Hematopoietic multipotent progenitor cell treated with erythropoietin and hydrocortisone succinate and interleukin-3 and kit ligand, for 17 days (in vitro differentiated cells): Measurements from ENCODE around the gene GNG12.

Source experiments
- DNase-seq: peaks from one replicate; pipeline ENCODE4 v3.0.0-alpha.2; 2015; ENCODE audit warnings: low spot score

GNG12 gene

DNA sequence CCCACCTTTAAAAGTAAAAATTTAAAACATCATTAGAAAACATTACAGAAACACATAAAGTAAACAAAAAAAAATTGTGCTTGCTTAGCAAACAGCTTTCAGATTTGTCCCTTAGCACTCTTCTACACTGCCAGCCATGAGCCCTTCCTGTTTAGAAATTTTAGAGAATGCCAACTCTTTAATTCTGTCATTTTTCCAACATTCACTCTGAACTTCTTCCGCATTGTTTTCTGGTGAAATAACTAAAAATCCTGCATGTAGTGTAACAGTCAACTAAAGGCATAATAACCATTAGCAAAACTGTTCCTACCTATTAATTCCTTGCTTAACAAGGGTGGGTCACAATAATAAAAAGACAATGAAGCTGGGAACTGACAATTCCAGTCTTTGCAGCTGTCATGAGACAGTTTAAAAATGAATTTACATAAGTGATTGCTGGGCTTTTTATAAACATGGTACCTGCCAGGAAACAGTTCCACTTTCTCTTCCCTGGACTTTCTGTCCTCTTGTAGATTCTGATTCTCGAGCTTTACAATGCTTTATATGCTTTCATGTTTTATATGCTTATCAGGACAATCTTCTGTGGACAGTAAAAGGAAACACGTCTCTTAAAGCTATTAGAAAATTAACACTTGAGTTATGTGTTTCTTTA lies 19.0 kb downstream of the GNG12 start:
- DNase-seq, result no peak

DNA sequence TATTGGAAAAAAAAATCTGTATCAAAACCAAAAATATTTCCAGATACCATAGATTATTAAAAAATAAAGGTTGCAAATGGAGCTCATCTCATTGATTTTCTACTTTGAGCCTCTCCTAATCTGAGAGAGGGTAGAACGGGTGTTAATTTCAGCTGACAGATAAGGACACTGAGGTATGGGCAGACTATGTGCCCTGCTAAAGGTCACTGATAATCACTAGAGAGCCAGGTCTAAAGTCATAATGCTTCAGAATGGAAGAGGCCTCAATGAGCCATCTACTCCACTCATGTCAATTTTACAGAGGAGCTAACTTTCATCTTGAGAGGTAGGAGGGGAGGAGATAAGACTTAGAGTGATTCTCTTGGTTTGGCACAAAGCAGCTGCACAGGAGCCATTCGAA lies 21.0 kb downstream of the GNG12 start:
- no peak for DNase-seq

DNA sequence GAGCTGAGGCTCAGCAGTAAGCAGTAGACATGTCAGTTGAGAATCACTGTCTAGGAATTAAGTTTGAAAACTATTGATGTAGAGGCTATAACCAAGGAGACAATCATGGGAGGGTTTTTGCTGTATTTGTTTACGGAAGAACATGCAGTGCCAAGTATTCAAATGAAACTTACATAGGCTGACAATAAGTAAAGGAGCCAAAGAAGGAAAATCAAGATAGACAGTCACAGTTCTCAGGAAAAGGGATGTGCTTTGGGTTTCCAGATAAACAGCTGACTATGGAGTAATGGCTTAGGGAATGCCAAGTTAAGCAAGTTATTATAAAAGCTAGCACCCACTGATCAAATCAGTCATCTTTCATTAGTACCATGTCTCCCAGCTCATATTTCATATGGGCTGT lies 21.5 kb downstream of the GNG12 start:
- no peak for DNase-seq

DNA sequence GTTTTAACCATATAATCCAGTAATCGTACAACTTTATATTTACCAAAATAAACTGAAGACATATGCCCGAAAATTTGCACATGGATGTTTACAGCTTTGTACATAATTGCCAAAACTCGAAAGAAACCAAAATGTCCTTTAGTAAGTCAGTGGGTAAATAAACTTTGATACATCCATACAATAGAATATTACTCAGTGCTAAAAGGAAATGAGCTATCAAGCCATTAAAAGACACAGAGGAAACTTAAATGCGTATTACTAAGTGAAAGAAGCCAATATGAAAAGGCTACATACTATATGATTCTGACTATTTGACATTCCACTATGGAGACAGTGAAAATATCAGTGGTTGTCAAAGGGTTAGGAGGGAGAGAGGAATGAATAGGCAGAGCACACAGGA lies 23.4 kb downstream of the GNG12 start:
- DNase-seq, result no peak

DNA sequence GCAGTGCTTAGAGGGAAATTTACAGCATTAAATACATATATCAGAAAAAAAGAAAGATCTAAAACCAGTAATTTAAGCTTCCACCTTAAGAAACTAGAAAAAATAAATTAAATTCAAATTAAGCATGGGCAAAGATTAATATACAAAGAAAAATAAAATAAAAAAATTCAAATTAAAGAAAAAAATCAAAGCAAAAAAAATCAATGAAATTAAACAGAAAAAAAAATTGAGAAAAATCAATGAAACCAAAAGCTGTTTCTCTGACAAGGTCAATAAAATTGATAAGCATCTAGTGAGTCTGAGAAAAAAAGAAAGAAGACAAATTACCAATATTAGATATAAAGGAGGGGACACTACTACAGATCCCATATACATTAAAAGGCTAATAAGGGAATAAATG lies 26.0 kb downstream of the GNG12 start:
- no peak for DNase-seq

DNA sequence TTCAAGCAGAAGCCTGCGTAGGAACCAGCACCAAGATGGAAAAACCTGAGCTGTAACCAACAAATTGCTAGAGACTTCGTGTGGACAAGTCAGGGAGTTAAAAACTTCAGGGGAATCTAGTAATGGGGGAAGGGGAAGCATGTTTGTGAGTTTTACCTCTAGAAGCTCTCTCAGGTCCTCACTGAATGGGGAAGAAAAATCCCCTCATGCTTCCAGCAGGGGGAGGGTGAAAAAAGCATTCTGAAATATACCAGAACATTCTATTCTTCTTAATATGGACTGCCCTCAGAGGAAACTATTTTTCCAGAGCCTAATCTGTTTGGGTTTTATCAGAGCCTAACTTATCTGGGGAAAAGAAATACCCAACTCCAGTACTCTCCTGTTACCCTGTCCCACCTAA lies 28.6 kb downstream of the GNG12 start:
- no peak for DNase-seq

DNA sequence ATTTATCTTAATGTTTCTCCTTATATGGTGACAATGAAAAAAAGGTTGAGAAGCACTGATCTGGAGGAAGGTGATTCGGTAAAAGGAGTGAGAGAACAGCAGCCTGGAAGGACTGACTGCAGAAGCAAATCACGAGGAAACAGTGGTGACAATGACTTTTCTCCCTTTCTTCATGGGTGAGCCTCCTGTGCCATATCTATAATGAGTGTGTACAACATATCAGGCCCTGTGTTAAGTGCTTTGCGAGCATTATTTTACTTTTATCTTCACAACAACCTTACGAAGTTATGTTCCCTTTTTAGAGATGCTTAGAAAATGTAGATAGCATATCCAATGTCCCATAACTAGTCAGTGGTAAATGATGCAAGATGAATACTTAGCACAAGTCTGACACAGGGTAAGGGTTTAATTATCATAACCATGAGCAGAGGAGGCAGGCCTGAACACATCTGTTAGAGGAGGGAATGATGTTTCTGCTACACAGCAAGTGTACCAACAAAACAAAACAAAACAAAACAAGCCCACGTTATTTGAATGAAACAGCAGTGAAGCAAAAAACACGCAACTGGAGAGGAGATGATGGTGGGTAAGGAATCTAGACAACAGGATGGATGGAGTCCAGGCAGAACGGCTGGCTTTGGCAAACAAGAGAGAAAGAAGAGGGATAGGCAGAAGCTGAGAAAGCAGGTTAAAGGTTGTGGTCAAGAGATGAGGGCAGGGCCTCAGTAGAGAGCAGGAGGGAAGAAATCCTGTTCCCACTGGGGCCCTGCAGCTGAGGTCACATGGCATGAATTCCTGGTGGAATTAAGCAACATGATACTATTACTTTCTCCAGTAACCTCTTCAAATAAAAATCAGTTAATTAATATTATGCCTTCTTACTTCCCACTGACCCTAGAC lies 29.6 kb downstream of the GNG12 start:
- no peak for DNase-seq

DNA sequence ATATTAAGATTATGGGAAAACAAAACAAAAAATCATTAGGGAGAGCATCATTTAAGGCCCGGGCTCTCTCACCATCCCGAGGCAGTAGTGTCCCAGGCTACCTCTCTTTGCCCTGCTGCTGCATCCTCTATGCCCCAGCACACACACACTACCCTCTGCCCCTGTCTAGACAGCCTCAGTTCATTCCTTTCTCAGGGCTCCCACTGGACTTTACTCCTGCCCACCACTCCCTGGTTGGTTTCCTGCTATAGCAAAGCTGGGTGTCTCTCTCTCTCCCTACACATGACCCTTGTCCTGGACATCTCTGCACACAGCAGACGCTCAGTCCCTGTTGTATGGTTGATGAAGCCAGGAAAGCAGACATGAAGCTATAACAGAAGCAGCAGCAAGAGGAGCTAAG lies 30.7 kb downstream of the GNG12 start:
- DNase-seq, result no peak

DNA sequence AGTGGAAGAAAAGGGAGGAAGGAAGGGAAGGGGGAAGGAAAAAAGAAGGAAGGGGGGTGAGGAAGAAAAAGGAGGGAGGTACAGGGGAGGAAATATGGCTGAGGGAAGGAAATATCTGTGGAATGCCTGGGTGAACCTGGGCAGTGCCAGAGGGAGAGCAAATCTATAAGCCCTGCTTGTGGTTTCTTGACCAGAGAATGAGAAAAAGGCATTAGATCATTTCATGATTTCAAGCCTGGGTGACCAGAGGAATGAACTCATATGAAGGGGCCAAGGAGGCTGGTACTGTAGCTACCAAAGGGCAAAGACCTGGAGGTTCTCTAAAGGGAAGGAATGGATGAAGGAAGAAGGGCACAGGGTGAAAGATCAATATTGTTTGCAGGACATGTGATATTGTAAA lies 31.4 kb downstream of the GNG12 start:
- DNase-seq, result no peak

DNA sequence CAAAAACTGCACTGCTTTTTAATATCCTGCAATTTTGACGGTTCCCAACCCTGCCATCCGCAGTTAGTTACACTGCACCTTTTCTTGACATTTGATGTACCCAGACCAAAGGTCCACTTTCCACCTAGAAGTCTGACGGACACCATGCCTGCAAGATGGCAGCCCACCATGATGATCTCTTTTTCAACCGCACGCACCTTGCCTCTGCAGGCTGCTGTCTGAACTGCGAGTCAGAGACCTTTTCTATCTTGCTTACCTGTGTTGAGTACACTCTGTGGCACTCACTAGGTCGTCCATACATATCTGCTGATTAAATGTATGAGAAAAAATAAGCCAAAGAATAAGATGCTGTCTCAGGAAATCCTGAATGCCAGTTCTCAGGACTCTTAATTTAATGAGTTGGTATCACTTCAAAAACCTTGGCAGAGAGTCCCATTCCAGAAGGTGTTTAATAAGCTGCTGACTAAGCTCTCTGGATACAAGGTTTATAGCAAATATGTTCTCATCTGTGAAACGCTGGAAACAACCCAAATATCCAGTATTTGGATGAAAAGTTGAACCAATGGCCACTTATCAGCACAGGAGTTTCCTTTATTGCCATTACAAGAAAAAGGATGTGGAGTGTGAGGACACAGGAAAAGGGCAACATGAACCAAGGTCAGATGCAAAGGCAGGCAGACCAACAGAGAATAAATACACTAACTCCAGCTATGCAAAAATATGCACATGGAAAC lies 37.9 kb downstream of the GNG12 start:
- no peak for DNase-seq

DNA sequence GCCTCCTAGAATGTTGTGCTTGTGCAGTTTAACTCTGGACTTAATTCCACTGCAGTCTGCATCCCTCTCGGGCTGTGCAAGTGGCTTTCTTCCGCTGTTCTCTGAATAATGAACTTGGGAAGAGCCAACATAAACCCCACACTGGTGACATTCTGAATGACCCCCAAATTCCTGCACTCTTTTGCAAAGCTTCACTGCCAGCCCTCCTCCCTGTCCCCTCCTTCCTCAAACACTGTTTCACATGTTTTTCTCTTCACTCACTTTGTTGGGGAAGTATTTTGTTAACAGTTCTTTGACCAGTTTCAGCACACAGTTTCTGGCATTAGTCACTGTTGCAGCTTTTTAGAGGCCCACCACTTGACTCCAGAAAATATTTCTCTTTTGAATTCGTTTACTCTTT lies 39.7 kb downstream of the GNG12 start:
- no peak for DNase-seq

DNA sequence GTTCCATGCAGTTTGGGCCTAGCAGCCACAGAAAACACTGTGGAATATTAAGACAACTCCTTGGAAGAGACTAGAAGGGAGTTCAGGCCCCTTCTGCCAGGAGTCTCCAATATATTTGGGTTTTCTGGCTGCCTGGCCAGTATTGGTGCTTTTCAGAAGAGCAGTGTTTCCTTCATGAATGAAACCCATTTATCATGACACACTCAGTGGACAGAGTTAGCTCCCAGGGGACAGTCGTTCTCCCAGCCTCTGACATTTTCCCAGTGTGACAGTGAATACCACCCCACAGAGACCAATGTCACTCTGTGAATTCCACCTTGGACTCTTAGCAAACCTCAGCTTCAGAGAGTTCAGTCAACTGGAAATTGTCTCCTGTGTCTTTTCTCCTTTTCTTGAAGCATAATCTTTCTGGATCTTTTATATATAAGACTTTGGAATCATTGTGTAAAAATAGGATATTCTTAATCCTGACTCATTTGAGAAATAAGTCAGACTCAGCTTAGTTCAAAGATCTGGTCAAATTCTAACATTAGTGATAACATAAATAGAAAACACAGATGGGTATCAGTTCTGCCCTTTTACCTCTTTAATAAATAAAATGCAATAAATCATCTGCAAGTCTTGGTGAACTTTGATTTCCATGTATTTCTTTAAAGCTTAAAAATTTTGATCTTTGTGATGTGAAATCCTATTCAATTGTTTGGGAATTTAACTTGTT lies 40.4 kb downstream of the GNG12 start:
- DNase-seq, result no peak

DNA sequence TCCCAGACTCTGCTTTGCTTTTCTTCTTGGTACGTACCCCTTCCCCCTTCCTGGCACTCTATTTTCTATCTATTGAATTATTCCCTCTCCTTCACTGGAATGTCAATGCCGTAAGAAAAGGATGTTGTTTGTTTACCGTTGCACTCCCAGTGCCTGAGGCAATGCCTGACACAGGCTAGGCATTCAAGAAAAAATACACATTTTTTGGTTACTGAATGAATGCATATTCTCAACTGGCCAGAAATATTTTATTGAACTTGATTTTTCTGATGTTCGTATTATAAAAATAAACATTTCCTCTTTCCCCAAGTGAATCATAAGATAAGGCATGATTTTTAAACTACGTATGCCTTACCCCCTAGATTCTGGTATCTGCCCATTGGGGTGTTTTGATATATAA lies 41.2 kb downstream of the GNG12 start:
- no peak for DNase-seq

DNA sequence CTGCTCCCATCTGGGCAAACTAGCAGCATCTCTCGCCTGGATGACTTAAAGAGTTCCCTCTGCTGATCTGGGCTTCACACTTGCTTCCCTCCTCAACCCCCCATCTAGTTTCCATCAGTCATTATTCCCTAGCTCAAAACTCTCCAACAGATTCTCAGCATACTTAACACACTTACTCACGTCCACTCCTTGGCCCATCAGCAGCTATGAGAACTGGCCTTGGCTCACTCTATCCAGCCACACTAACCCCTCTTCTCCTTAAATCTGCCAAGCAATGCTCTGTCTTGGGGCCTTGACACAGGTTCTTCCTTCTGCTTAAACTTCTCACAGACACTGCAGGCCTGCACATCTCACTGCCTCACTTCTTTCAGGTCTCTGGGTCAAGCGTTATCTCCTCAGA lies 41.6 kb downstream of the GNG12 start:
- DNase-seq, result no peak

DNA sequence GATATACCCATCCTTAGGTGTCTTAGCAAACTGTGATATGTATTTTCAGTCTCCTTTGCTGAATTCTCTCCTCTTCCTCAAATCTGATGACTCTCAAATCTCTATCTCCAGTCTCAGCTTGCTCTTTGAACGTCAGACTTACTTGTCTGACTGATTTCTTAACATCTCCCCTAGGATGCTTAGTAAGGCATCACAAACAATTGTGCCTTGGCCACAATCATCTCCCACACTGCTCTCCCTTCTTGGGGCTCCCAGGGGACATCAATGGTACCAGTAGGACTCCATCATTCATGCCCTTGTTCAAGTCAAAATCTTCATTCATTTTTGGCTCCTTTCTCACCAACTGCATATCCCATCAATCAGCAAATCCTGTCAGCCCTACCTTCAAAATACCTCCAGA lies 42.0 kb downstream of the GNG12 start:
- no peak for DNase-seq

DNA sequence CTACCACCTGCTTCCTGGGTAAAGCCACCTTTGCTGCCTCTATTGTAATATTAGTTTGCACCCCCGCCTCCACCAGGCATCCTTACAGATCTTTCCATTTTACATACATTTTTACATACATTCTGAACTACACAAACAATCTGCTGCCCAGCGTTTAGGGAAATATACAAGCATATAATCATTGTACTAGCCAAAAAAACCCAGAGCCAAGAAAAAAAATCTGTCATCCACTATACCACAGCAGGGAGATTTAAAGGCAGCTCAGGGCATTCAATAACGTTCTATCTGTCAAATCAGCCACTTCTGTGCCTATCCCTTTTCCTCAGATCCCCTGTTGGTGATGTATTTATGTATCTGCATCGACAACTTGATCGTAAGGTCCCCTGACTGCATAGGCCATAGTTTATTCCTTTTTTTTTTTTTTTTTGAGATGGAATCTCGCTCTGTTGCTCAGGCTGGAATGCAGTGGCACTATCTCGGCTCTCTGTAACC lies 43.0 kb downstream of the GNG12 start:
- DNase-seq, result no peak

DNA sequence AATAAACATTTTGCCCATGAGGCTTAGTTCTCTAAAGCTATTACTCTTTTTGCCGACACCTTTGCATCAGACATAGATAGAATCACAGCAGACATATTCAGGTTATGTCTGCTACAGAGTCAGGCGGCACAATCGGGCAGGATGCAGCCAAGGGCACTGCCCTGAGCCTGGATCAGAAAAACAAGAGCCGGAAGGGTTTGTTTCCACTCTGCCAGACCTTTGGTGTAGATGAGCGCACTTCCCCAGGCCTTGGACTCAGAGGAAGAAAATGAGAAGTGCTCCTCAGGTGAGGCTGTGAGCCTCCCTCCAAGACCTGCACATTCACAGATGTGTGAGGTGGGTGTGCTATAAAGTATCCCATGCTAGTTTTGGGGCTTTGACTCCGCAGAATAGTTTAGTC lies 43.7 kb downstream of the GNG12 start:
- no peak for DNase-seq

DNA sequence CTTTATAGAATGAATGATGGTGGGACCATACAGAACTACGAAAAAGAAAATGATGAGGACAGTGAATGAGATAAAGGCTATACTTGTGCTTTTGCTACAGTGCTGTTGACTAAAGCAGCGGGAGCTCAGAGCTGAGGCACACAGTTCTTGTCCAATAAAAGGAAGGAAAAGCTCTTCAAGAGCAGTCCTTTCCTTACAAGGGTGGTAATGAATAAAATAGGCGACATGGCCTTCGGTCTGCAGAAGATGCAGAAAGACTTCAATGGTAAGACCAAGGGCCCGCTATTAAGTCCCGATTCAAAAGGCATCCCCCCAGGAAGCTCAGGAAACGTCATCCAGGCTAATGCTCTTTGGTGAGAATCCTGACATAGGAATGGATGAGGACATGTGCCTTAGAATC lies 44.4 kb downstream of the GNG12 start:
- DNase-seq, result no peak

DNA sequence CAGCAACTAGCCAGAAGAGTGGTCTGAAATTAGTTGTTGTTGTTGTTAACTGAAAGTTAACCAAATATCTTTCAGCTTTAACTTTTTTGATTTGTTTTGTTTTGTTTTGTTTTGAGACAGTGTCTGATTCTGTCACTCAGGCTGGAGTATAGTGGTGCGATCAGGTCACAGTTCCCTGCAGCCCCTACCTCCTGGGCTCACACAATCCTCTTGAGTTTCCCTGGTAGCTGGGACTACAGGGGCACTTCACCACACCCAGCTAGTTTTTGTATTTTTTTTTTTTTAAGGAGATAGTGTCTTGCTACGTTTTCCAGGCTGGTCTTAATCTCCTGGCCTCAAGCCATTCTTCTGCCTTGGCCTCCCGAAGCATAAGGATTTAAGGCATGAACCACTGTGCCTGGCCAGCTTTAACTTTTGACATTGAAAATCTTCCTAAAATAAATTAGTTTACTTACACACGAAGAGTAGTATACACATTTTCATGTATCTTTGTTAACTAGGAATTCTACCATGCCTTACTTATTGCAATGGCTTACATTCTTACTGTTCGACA lies 45.0 kb downstream of the GNG12 start:
- DNase-seq, result no peak

DNA sequence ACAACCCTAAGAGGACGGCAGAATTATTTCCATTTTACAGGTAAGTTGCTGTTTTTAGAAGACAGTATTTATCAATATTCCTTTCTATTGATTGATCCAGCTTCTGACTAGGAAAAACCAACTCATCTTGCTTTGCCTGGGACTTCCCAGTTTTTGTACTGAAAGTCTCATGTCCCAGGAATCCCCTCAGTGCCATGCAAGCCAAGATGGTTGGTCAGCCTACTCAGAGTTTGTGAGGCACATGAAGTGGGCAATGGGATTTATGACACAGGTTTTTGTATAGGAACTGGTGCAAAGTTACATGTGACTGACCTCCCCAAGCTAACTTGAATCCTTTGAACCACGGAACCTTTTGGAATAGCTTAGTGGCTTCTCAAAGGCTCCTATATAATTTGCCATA lies 45.5 kb downstream of the GNG12 start:
- no peak for DNase-seq

DNA sequence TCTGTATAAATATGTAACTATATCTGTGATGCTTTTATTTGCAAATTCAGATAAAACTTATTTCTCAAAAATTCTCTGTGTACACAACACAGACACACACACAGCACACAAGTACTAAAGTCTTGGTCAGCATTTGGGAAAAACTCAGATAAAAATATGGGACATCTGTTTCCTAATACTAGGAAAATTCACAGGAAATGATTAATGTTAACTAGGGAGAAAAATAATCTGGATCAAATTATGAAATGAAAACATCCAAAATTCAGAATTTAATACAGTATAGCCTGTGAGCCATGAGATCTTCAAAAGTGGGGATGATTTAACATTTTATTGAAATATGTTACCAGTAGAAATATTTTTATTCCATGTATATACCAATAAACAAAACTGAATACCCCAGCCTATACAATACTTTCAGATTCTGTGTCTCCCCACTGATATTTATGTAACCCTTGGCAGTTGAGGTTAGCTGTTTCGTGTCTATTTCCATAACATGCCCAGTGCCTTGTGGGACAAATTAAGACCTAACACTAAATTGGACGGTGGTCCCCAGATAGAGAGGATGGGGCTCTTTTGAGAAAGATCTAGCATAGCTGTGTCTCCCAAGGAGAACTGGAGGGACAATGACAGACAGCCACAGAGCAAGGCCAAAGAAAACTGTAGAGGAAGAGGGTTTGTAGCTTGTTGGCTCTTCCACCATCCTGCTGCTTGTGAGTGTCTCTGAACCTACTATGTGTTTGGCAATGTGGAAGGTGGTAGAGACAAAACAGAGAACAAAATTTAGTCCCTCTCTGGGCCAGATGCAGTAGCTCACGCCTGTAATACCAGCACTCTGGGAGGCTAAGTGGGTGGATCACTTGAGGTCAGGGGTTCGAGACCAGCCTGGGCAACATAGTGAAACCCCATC lies 47.2 kb downstream of the GNG12 start:
- DNase-seq, result no peak
